ENCODE data around the gene F13A1.

- TF ChIP-seq EZH2phosphoT487 (IDR thresholded peaks at IDR 0.05; ENCODE audit: insufficient read depth, low read depth) (no peak), EZH2 (IDR thresholded peaks at IDR 0.05; ENCODE audit: insufficient read depth, poor library complexity, severe bottlenecking) (no peak)
Measured at GRCh38 chr6:6210994-6211393, 109.5 kb downstream of the F13A1 start.
